ENCODE measurements around the gene RTN4IP1. TPM values are rescaled to one million over a fixed set of nuclear protein-coding genes. Genes with fewer than 3 reads are reported as not detected.
"Not testable (repeated sequence)": the region's sequence is repeated elsewhere in the genome, so short reads cannot be mapped to it uniquely, and the experiment has no call there.

RTN4IP1 gene
- total RNA-seq, 1 donor from 2014 or later = 6.9 TPM

GRCh38 chr6:106560996-106561685, 68.2 kb downstream of the RTN4IP1 start:
- DNase-seq (ENCODE audit: low read depth) = no peak
- TF ChIP-seq CTCF (conservative IDR thresholded peaks at IDR 0.05; ENCODE audit: low read depth, low read length) = no peak
- H3K4me3 ChIP-seq (ENCODE audit: low read depth, low read length) = no peak overlapping the region

- DNase-seq (ENCODE audit: low read depth); H3K4me3 ChIP-seq (ENCODE audit: low read depth, low read length): not testable (repeated sequence)
These were observed 69.6 kb downstream of the RTN4IP1 start for GRCh38 chr6:106559659-106560058.

- DNase-seq (ENCODE audit: low read depth) = no peak
- H3K4me3 ChIP-seq (ENCODE audit: low read depth, low read length) = no peak overlapping the region
- TF ChIP-seq CTCF (conservative IDR thresholded peaks at IDR 0.05; ENCODE audit: low read depth, low read length) = no peak
These were observed 70.9 kb downstream of the RTN4IP1 start for GRCh38 chr6:106558364-106558763.

- TF ChIP-seq CTCF (conservative IDR thresholded peaks at IDR 0.05; ENCODE audit: low read depth, low read length) = no peak
- DNase-seq (ENCODE audit: low read depth) = no peak
- no peak overlapping the region for H3K4me3 ChIP-seq (ENCODE audit: low read depth, low read length)
These were observed 71.5 kb downstream of the RTN4IP1 start for GRCh38 chr6:106557837-106558236.

GRCh38 chr6:106556368-106556960, 72.8 kb downstream of the RTN4IP1 start:
- no peak overlapping the region for H3K4me3 ChIP-seq (ENCODE audit: low read depth, low read length)

GRCh38 chr6:106555767-106556166, 73.5 kb downstream of the RTN4IP1 start:
- TF ChIP-seq CTCF (conservative IDR thresholded peaks at IDR 0.05; ENCODE audit: low read depth, low read length) = no peak
- DNase-seq (ENCODE audit: low read depth) = no peak
- no peak overlapping the region for H3K4me3 ChIP-seq (ENCODE audit: low read depth, low read length)

More at GRCh38 chr6:106556368-106556960, 72.8 kb downstream of the RTN4IP1 start:
- DNase-seq (ENCODE audit: low read depth) = no peak
- peak; percentile 51 for TF ChIP-seq CTCF (conservative IDR thresholded peaks at IDR 0.05; ENCODE audit: low read depth, low read length)

- TF ChIP-seq CTCF (conservative IDR thresholded peaks at IDR 0.05; ENCODE audit: low read depth, low read length) = no peak
- DNase-seq (ENCODE audit: low read depth) = no peak
- H3K4me3 ChIP-seq (ENCODE audit: low read depth, low read length) = no peak overlapping the region
These were observed 75.9 kb downstream of the RTN4IP1 start for GRCh38 chr6:106553440-106553839.

All from epithelial cell of proximal tubule (primary cell).